Skeletal muscle tissue (tissue), 4 donors: ENCODE results near the gene H2AZ1. TPM values are rescaled to one million over a fixed set of nuclear protein-coding genes. Genes with fewer than 3 reads are reported as not detected.

Experiments
- H3K27ac ChIP-seq: one replicate; pipeline ENCODE4 v1.7.0; 2013; ENCODE audit warnings: mild to moderate bottlenecking, low read depth, low read length, inconsistent platforms
- H3K27me3 ChIP-seq, 3 donors: one replicate each; pipeline ENCODE4 v1.7.0; 2013; ENCODE audit warnings: low read length in 3 of 3; ENCODE audit not compliant: control insufficient read depth in 3 of 3, insufficient read depth in 3 of 3
- H3K36me3 ChIP-seq, 3 donors: one replicate each; pipeline ENCODE4 v1.7.0; 2013; ENCODE audit warnings: low read length in 3 of 3; ENCODE audit not compliant: control insufficient read depth in 3 of 3, insufficient read depth in 3 of 3
- H3K4me1 ChIP-seq, 3 donors: one replicate each; pipeline ENCODE4 v1.7.0; 2013; ENCODE audit warnings: low read length in 3 of 3, mild to moderate bottlenecking in 3 of 3; ENCODE audit not compliant: control insufficient read depth in 3 of 3, insufficient read depth in 3 of 3
- H3K4me3 ChIP-seq, 3 donors: one replicate each; pipeline ENCODE4 v1.7.0; 2013; ENCODE audit warnings: low read length in 3 of 3
- H3K9ac ChIP-seq, 3 donors: one replicate each; pipeline ENCODE4 v1.7.0; 2013; ENCODE audit warnings: low read length in 3 of 3, mild to moderate bottlenecking in 3 of 3, moderate library complexity in 2 of 3, low read depth in 1 of 3
- H3K9me3 ChIP-seq, 3 donors: one replicate each; pipeline ENCODE4 v1.7.0; 2013; ENCODE audit warnings: low read length in 3 of 3; ENCODE audit not compliant: control insufficient read depth in 3 of 3
- total RNA-seq: library from RNA; depleted of rRNA; stranded (reverse); fragments of >200 nt; gene quantifications from one replicate; pipeline ENCODE4 v1.2.3, GENCODE V29; 2014
- donor health status: Osteomylitis.

H2AZ1 gene
- total RNA-seq = 124 TPM

GRCh38 chr4:99949999-99950912 lies at the start of gene H2AZ1:
Gene H2AZ1 (minus strand): TSS chr4:99950275. CDS start chr4:99950170, 105 bp downstream.
- Histone ChIP-seq H3K9me3 (no peaks in the 10 kb centered on the region), H3K9ac (peak within 1 kb of the TSS; percentile 89 to 94 (median 92)), H3K4me3 (peak within 1 kb of the TSS; percentile 87 to 96 (median 93)), H3K36me3 (no peaks in the 10 kb centered on the region), H3K27ac (peak within 1 kb of the TSS; percentile 90), H3K27me3 (no peaks in the 10 kb centered on the region), H3K4me1 (peaks cover 14 to 29% (median 16%) of the 10 kb centered on the region in 3 donors)

GRCh38 chr4:99998062-99998867 lies 48.2 kb upstream of the H2AZ1 start:
- Histone ChIP-seq H3K9ac (no peak overlapping the region), H3K4me3 (no peak overlapping the region), H3K27me3 (no peaks in the 10 kb centered on the region), H3K4me1 (no peaks in the 10 kb centered on the region), H3K9me3 (no peaks in the 10 kb centered on the region), H3K36me3 (no peaks in the 10 kb centered on the region), H3K27ac (no peak overlapping the region)

GRCh38 chr4:99991741-99992140 lies 41.7 kb upstream of the H2AZ1 start:
- H3K27ac ChIP-seq = no peak overlapping the region
- no peaks in the 10 kb centered on the region for H3K27me3 ChIP-seq
- no peaks in the 10 kb centered on the region for H3K36me3 ChIP-seq
- no peak overlapping the region for H3K9ac ChIP-seq
- H3K4me1 ChIP-seq = no peaks in the 10 kb centered on the region
- no peaks in the 10 kb centered on the region for H3K9me3 ChIP-seq
- H3K4me3 ChIP-seq = no peak overlapping the region

- no peak overlapping the region for H3K27ac ChIP-seq
- H3K4me1 ChIP-seq = no peaks in the 10 kb centered on the region
- no peaks in the 10 kb centered on the region for H3K9me3 ChIP-seq
- no peaks in the 10 kb centered on the region for H3K36me3 ChIP-seq
- no peak overlapping the region for H3K9ac ChIP-seq
- no peak overlapping the region for H3K4me3 ChIP-seq
- H3K27me3 ChIP-seq = no peaks in the 10 kb centered on the region
These were observed 37.6 kb upstream of the H2AZ1 start for GRCh38 chr4:99987681-99988080.

GRCh38 chr4:99986792-99987191 lies 36.7 kb upstream of the H2AZ1 start:
- no peaks in the 10 kb centered on the region for H3K36me3 ChIP-seq
- H3K27me3 ChIP-seq = no peaks in the 10 kb centered on the region
- no peaks in the 10 kb centered on the region for H3K9me3 ChIP-seq
- H3K4me1 ChIP-seq = no peaks in the 10 kb centered on the region
- no peak overlapping the region for H3K4me3 ChIP-seq
- H3K9ac ChIP-seq = no peak overlapping the region
- H3K27ac ChIP-seq = no peak overlapping the region

- H3K27ac ChIP-seq = no peak overlapping the region
- no peaks in the 10 kb centered on the region for H3K9me3 ChIP-seq
- no peak overlapping the region for H3K9ac ChIP-seq
- no peaks in the 10 kb centered on the region for H3K36me3 ChIP-seq
- H3K4me1 ChIP-seq = no peaks in the 10 kb centered on the region
- H3K4me3 ChIP-seq = no peak overlapping the region
- no peaks in the 10 kb centered on the region for H3K27me3 ChIP-seq
These were observed 33.3 kb upstream of the H2AZ1 start for GRCh38 chr4:99983289-99983943.

GRCh38 chr4:99979872-99980271 lies 29.8 kb upstream of the H2AZ1 start:
- no peaks in the 10 kb centered on the region for H3K27me3 ChIP-seq
- no peaks in the 10 kb centered on the region for H3K36me3 ChIP-seq
- no peak overlapping the region for H3K4me3 ChIP-seq
- peaks cover 0 to 1% (median 0%) of the 10 kb centered on the region in 3 donors for H3K9me3 ChIP-seq
- no peak overlapping the region for H3K27ac ChIP-seq
- H3K4me1 ChIP-seq = no peaks in the 10 kb centered on the region
- no peak overlapping the region for H3K9ac ChIP-seq

GRCh38 chr4:99971453-99972111 lies 21.5 kb upstream of the H2AZ1 start:
- no peaks in the 10 kb centered on the region for H3K4me1 ChIP-seq
- no peak overlapping the region for H3K9ac ChIP-seq
- no peaks in the 10 kb centered on the region for H3K36me3 ChIP-seq
- no peaks in the 10 kb centered on the region for H3K27me3 ChIP-seq
- H3K27ac ChIP-seq = no peak overlapping the region
- H3K9me3 ChIP-seq = peaks cover 0 to 1% (median 0%) of the 10 kb centered on the region in 3 donors
- no peak overlapping the region for H3K4me3 ChIP-seq

GRCh38 chr4:99968330-99968729 lies 18.3 kb upstream of the H2AZ1 start:
- Histone ChIP-seq H3K36me3 (no peaks in the 10 kb centered on the region), H3K9me3 (no peaks in the 10 kb centered on the region), H3K27ac (no peak overlapping the region), H3K4me3 (no peak overlapping the region), H3K4me1 (no peaks in the 10 kb centered on the region), H3K9ac (no peak overlapping the region), H3K27me3 (no peaks in the 10 kb centered on the region)
